HG03354 (cell line): ENCODE data around the gene PDIA3.
"Not testable (repeated sequence)": the region's sequence is repeated elsewhere in the genome, so short reads cannot be mapped to it uniquely, and the experiment has no call there.

Experiments used
- ATAC-seq: cut with Tn5 transposase; IDR thresholded peaks from one replicate; pipeline ENCODE4 v1.9.1; 2021; ENCODE audit warnings: mild to moderate bottlenecking; ENCODE audit not compliant: unreplicated experiment, poor library complexity, severe bottlenecking

The PDIA3 gene

DNA sequence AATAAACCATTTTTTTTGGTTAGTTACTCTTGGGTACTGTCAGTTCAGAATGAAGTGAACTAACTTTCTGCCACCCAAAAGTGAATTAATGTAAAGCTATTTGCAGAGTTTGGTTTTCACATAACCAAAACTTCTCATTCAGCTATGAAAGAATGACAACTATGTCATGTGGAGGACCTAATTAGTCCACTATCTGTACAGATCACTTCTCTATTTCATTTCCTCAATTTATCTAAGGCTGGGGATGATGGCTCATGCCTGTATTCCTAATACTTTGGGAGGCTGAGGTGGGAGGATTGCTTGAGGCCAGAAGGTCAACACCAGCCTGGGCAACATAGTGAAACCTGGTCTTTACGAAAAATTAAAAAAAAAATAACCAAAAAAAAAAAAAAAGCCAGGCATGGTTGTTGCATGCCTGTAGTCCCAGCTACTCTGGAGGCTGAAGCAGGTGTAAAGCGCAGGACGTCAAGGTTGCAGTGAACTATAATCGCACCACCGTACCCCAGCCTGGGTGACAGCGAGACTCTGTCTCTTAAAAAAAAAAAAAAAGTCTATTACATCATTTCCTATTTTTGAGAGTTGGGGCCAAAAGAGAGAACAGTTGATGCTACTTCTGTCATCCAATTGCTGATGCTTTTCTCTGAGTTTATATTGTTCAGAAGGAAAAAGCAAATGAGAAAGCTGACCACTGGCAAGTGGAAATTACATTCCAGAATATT is 62.9 kb downstream of the PDIA3 start:
- ATAC-seq, result peak; percentile 72

DNA sequence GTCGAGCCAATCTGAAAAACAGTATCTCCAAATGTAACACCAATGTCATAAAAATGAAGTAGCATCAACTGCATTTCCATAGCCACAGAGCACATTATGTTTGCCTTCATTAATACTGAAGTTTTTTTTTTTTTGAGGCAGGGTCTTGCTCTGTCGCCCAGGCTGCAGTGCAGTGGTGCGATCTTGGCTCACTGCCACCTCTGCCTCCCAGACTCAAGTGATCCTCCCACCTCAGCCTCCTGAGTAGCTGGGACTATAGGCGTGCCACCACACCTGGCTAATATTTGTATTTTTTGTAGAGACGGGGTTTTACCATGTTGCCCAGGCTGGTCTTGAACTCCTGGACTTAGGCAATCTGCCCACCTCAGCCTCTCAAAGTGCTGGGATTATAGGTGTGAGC is 68.8 kb downstream of the PDIA3 start:
- not testable (repeated sequence) for ATAC-seq

DNA sequence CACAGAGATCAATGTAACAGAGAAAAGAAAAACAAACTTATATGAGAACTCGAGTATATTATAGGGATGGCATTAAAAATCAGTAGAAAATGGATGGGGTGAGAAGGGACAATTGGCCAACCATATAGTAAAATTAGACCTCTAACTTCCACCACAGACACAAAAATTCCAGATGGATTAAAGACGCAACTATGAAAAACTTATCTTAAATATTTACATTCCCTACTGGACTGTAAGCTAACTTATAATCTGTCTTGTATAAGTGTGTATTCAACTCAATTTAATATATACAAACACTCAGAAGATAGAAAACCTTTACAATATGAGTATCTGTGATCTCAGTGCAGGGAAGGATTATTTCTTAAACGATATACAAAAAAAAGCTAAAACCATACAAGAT is 75.3 kb downstream of the PDIA3 start:
- no peak for ATAC-seq
